Activated CD4-positive, alpha-beta memory T cell treated with anti-CD3 and anti-CD28 coated beads for 36 hours (primary cell): ENCODE results near the gene C17orf67. TPM values are rescaled to one million over a fixed set of nuclear protein-coding genes. Genes with fewer than 3 reads are reported as not detected.

Experiments used
- CTCF ChIA-PET: fragments of 350-600 bp; sonication (Branson Sonifier 250); formaldehyde crosslinking; loops from one replicate; lab custom pipeline; 2021; ENCODE audit warnings: antibody characterized with exemption, inconsistent platforms; lab: Charles Lee
- POLR2A ChIA-PET: fragments of 350-600 bp; sonication (Branson Sonifier 250); formaldehyde crosslinking; loops from one replicate; lab custom pipeline; 2021; ENCODE audit warnings: antibody characterized with exemption; lab: Charles Lee
- DNase-seq: peaks from one replicate; pipeline ENCODE4 v3.0.0-alpha.2; 2020
- H3K27ac Mint-ChIP-seq: one replicate; pipeline ENCODE4 v1.8.0; 2021; ENCODE audit warnings: mixed read lengths
- H3K27me3 Mint-ChIP-seq: one replicate; pipeline ENCODE4 v1.8.0; 2021; ENCODE audit warnings: mixed read lengths
- H3K36me3 Mint-ChIP-seq: one replicate; pipeline ENCODE4 v1.8.0; 2021; ENCODE audit warnings: mixed read lengths
- H3K4me1 Mint-ChIP-seq: one replicate; pipeline ENCODE4 v1.8.0; 2021; ENCODE audit warnings: low read depth, mixed read lengths
- H3K4me3 Mint-ChIP-seq: one replicate; pipeline ENCODE4 v1.8.0; 2021; ENCODE audit warnings: mild to moderate bottlenecking, mixed read lengths
- H3K9me3 Mint-ChIP-seq: one replicate; pipeline ENCODE4 v1.8.0; 2021; ENCODE audit warnings: mixed read lengths
- intact Hi-C: fragments of 100-400 bp; cut with micrococcal nuclease; formaldehyde crosslinking; loops from one replicate; pipeline ENCODE4 v1.15.1; 2023
- total RNA-seq, 2 experiments: library from RNA; stranded (reverse); gene quantifications; one replicate each; pipeline ENCODE4 v1.2.3, GENCODE V29; 2021

C17orf67 gene
- total RNA-seq, 2 experiments from 2014 or later = 3.6 to 3.9 TPM

DNA sequence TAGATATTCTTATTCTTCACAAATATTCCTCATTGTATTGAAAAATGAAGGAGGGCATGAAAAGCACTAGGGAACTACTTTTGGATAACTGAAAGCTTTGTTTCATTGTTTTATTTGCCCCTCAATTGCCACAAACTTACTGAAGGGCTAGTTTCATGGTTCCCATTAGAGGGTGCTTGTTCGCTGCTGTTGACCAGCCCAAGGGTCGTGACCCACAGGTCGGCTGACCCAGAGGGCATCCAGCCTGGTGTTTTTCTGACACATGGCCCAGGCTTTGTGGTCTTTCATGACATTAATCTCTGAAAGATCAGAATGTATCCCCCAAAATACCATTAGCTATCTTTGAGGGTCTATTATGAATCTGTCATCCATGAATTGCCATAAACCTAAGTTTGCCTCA is 30.3 kb upstream of the C17orf67 start:
- Mint-ChIP-seq H3K36me3 (peaks cover 22% of the 10 kb centered on the region), H3K27me3 (no peaks in the 10 kb centered on the region), H3K4me3 (no peak overlapping the region), H3K4me1 (no peaks in the 10 kb centered on the region), H3K9me3 (no peaks in the 10 kb centered on the region), H3K27ac (no peak overlapping the region)
- ChIA-PET CTCF (interaction anchor here (3.3 kb wide), 1 partner anchor 45 kb away, joined by 8 read pairs; no protein-coding TSS in a partner anchor), POLR2A (no interaction called here)
- DNase-seq = no peak
- intact Hi-C loops = no loop called here

DNA sequence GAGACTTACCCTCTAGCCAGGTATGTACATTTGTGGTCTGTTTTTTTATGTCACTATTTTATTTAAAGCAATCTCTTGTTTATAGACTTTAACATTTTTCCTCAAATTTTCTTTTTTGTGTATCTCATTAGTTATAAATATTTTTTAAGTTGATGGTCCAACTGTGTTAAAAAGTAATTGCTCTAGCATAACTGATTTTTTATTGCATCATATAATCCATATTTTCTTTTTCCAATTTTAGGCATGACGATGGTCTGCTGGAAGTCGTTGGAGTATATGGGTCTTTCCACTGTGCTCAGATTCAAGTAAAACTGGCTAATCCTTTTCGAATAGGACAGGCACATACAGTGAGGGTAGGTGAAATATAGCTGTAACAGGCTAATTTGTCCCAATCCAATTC is 28.2 kb upstream of the C17orf67 start:
- intact Hi-C loops = no loop called here
- ChIA-PET POLR2A (interaction anchor here (0.5 kb wide), 1 partner anchor 93 kb away, joined by 3 read pairs; no protein-coding TSS in a partner anchor), CTCF (no interaction called here)
- H3K36me3 Mint-ChIP-seq = peaks cover 28% of the 10 kb centered on the region
- no peaks in the 10 kb centered on the region for H3K9me3 Mint-ChIP-seq
- H3K4me3 Mint-ChIP-seq = no peak overlapping the region
- H3K27me3 Mint-ChIP-seq = no peaks in the 10 kb centered on the region
- H3K4me1 Mint-ChIP-seq = no peaks in the 10 kb centered on the region
- H3K27ac Mint-ChIP-seq = no peak overlapping the region
- no peak for DNase-seq

DNA sequence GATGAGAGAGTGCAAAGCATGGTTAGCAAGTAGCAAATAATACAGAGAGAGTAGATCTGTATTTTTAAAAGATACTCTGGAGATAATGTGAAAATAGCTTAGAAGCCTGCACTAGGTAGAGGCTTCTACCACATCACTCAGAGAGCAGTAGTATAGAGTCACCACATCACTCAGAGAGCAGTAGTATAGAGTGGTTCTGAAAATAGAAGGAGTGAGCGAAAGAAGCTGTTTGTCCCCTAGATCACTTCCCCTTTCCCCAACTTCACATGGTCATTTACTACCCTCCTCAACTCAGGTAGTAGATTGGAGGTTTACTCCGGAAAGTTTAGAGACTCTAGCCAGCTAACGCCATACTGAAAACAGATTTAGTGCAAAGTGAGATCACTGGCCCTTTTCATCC is 17.3 kb upstream of the C17orf67 start:
- CTCF ChIA-PET = interaction anchor here (0.9 kb wide), 1 partner anchor 31 kb away, joined by 3 read pairs; no protein-coding TSS in a partner anchor
- H3K4me1 Mint-ChIP-seq = no peaks in the 10 kb centered on the region

GRCh38 chr17:56850591-56850990 is 16.9 kb upstream of the C17orf67 start:
- H3K9me3 Mint-ChIP-seq = no peaks in the 10 kb centered on the region
- intact Hi-C loops = no loop called here
- no peak for DNase-seq
- no peak overlapping the region for H3K27ac Mint-ChIP-seq
- H3K4me3 Mint-ChIP-seq = no peak overlapping the region
- ChIA-PET POLR2A (no interaction called here), CTCF (interaction anchor here (0.9 kb wide), 1 partner anchor 31 kb away, joined by 3 read pairs; no protein-coding TSS in a partner anchor)
- H3K36me3 Mint-ChIP-seq = peaks cover 40% of the 10 kb centered on the region
- H3K27me3 Mint-ChIP-seq = no peaks in the 10 kb centered on the region
- H3K4me1 Mint-ChIP-seq = no peaks in the 10 kb centered on the region

More for the DNA sequence above, 17.3 kb upstream of the C17orf67 start:
- intact Hi-C loops = no loop called here
- no peak for DNase-seq
- POLR2A ChIA-PET = no interaction called here
- Mint-ChIP-seq H3K36me3 (peaks cover 41% of the 10 kb centered on the region), H3K9me3 (no peaks in the 10 kb centered on the region), H3K27me3 (no peaks in the 10 kb centered on the region), H3K27ac (no peak overlapping the region), H3K4me3 (no peak overlapping the region)

DNA sequence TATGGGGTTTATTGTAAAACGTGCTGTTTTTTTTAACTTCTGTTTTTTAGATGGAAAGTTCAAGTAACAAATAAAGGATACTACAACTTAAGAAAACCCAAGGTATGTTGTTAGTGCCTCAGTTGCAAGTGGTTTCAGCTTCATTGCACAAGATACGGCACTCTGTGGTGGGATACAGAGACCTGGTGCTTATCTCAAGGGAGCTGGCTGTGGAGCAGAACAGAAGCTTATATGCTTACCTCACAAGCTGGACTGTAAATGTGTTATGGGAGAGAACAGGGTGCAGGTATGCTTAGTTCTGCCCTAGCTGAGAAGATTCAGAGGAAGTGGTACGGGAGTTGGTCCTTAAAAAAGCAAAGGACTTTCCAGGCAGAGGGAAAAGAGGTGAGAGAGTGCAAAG is 15.4 kb upstream of the C17orf67 start:
- CTCF ChIA-PET = interaction anchor here (0.8 to 1.3 kb wide), 2 partner anchors 14 to 42 kb away, joined by 3 read pairs; no protein-coding TSS in a partner anchor

DNA sequence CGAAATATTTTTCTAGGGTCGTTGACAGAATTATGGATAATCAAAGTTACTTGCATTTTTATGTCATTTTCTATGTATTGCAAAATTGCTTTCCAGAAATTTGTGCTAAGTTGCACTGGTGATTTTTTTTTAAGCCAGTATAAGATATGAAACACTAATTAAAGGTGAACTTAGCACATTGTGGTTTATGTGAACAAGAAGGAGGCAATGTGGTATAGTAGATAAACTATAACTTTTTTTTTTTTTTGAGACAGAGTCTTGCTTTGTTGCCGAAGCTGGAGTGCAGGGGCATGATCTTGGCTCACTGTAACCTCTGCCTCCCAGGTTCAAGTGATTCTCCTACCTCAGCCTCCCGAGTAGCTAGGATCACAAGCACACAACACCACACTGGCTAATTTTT is 13.4 kb upstream of the C17orf67 start:
- ChIA-PET POLR2A (no interaction called here), CTCF (no interaction called here)
- Mint-ChIP-seq H3K4me3 (no peak overlapping the region), H3K9me3 (no peaks in the 10 kb centered on the region), H3K27ac (no peak overlapping the region), H3K4me1 (no peaks in the 10 kb centered on the region), H3K36me3 (peaks cover 36% of the 10 kb centered on the region), H3K27me3 (no peaks in the 10 kb centered on the region)
- intact Hi-C loops = no loop called here
- DNase-seq = no peak

More for the DNA sequence above, 15.4 kb upstream of the C17orf67 start:
- Mint-ChIP-seq H3K9me3 (no peaks in the 10 kb centered on the region), H3K36me3 (peaks cover 35% of the 10 kb centered on the region), H3K4me3 (no peak overlapping the region), H3K27ac (no peak overlapping the region), H3K4me1 (no peaks in the 10 kb centered on the region), H3K27me3 (no peaks in the 10 kb centered on the region)
- DNase-seq = no peak
- intact Hi-C loops = no loop called here
- POLR2A ChIA-PET = no interaction called here

DNA sequence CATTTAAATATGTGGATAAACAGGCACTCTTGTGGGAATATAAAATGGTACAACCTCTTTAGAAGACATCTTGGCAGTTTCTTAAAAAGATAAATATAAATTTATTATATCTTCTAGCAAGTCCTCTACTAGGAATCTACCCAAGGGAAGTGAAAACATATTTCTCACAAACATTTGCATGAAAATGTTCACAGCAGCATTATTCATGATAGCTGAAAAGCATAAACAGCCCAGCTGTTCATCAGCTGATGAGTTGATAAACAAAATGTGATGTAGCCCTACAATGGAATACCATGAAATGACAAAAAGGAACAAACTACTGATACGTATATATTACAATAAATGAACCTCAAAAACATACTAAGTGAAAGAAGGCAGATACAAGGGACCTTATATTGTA is 12.2 kb upstream of the C17orf67 start:
- ChIA-PET CTCF (interaction anchor here (0.6 kb wide), 1 partner anchor 11 kb away, joined by 3 read pairs; no protein-coding TSS in a partner anchor), POLR2A (no interaction called here)
- no peaks in the 10 kb centered on the region for H3K4me1 Mint-ChIP-seq
- H3K36me3 Mint-ChIP-seq = peaks cover 28% of the 10 kb centered on the region
- no peak for DNase-seq
- intact Hi-C loops = no loop called here
- no peak overlapping the region for H3K4me3 Mint-ChIP-seq
- no peak overlapping the region for H3K27ac Mint-ChIP-seq
- H3K27me3 Mint-ChIP-seq = no peaks in the 10 kb centered on the region
- H3K9me3 Mint-ChIP-seq = no peaks in the 10 kb centered on the region

- POLR2A ChIA-PET = interaction anchor here (1.5 kb wide), 1 partner anchor 7 kb away, joined by 4 read pairs; no protein-coding TSS in a partner anchor
- DNase-seq = no peak
- Mint-ChIP-seq H3K4me3 (no peak overlapping the region), H3K36me3 (peaks cover 23% of the 10 kb centered on the region), H3K4me1 (peaks cover 22% of the 10 kb centered on the region), H3K27ac (no peak overlapping the region), H3K27me3 (no peaks in the 10 kb centered on the region), H3K9me3 (no peaks in the 10 kb centered on the region)
- CTCF ChIA-PET = interaction anchor here (1.3 to 1.6 kb wide), 2 partner anchors 8 to 23 kb away, joined by 3 to 4 read pairs; partner anchors contain the start of genes C17orf67 and DGKE
- intact Hi-C loops = no loop called here
Observed at GRCh38 chr17:56842577-56842976, 8.9 kb upstream of the C17orf67 start.

GRCh38 chr17:56838687-56839086 is 5.0 kb upstream of the C17orf67 start:
- H3K4me1 Mint-ChIP-seq = peaks cover 45% of the 10 kb centered on the region
- DNase-seq = no peak
- ChIA-PET POLR2A (interaction anchor here (0.6 kb wide), 1 partner anchor 250 kb away, joined by 3 read pairs; no protein-coding TSS in a partner anchor), CTCF (interaction anchor here (5.5 kb wide), 1 partner anchor 20 kb away, joined by 42 read pairs; no protein-coding TSS in a partner anchor)
- H3K4me3 Mint-ChIP-seq = peak overlapping the region; percentile 12
- intact Hi-C loops = no loop called here
- H3K9me3 Mint-ChIP-seq = no peaks in the 10 kb centered on the region
- no peak overlapping the region for H3K27ac Mint-ChIP-seq
- no peaks in the 10 kb centered on the region for H3K27me3 Mint-ChIP-seq
- H3K36me3 Mint-ChIP-seq = peaks cover 30% of the 10 kb centered on the region

GRCh38 chr17:56835264-56835585 is 1.5 kb upstream of the C17orf67 start:
- ChIA-PET POLR2A (interaction anchor here (0.9 to 2.3 kb wide), 5 partner anchors 8 to 76 kb away, joined by 3 to 7 read pairs (median 5); no protein-coding TSS in a partner anchor), CTCF (interaction anchor here (0.9 to 5.5 kb wide), 4 partner anchors 13 to 79 kb away, joined by 3 to 42 read pairs (median 4); partner anchors contain the start of gene TRIM25)
- intact Hi-C loops = no loop called here
- no peaks in the 10 kb centered on the region for H3K27me3 Mint-ChIP-seq
- H3K36me3 Mint-ChIP-seq = peaks cover 43% of the 10 kb centered on the region
- no peaks in the 10 kb centered on the region for H3K9me3 Mint-ChIP-seq
- H3K4me1 Mint-ChIP-seq = peaks cover 63% of the 10 kb centered on the region
- peak overlapping the region; percentile 92 for H3K4me3 Mint-ChIP-seq
- no peak for DNase-seq
- H3K27ac Mint-ChIP-seq = peak overlapping the region; percentile 85

DNA sequence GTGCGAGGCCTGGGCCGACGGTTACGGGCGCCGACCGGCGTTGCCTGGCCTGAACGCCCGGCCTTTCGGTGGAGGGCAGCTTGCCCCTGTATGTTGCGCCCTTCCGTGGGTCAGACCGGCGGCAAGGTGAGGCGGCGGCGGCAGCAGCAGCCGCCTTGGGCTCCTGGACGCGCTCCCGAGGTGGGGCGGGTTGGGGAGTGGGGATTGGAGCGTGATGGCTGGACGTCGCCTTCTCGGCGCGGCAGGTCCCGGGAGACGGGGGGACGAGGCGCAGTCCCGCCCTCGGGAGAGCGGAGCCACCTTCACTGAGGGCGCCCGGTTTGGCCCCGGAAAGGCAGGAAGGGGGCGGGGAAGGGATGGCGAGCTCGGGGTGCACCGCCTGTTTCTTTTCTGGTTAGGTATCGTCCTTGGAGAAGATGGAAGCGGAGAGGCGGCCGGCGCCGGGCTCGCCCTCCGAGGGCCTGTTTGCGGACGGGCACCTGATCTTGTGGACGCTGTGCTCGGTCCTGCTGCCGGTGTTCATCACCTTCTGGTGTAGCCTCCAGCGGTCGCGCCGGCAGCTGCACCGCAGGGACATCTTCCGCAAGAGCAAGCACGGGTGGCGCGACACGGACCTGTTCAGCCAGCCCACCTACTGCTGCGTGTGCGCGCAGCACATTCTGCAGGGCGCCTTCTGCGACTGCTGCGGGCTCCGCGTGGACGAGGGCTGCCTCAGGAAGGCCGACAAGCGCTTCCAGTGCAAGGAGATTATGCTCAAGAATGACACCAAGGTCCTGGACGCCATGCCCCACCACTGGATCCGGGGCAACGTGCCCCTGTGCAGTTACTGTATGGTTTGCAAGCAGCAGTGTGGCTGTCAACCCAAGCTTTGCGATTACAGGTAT is 902 bp upstream of the C17orf67 start:
- CTCF ChIA-PET = interaction anchor here (0.7 to 5.5 kb wide), 6 partner anchors 8 to 79 kb away, joined by 3 to 42 read pairs (median 4); partner anchors contain the start of gene TRIM25
- H3K4me1 Mint-ChIP-seq = peaks cover 61% of the 10 kb centered on the region
- peak; percentile 81 for DNase-seq
- peaks cover 41% of the 10 kb centered on the region for H3K36me3 Mint-ChIP-seq
- H3K4me3 Mint-ChIP-seq = peak overlapping the region; percentile 92
- peak overlapping the region; percentile 85 for H3K27ac Mint-ChIP-seq
- POLR2A ChIA-PET = interaction anchor here (0.6 to 2.3 kb wide), 8 partner anchors 9 to 222 kb away, joined by 3 to 7 read pairs (median 4); partner anchors contain the start of genes COIL and SCPEP1
- intact Hi-C loops = loop anchor here (1.0 to 5.0 kb wide), 2 partner anchors 128 to 251 kb away; partner anchors contain the start of genes AKAP1 and COIL
- H3K9me3 Mint-ChIP-seq = no peaks in the 10 kb centered on the region
- no peaks in the 10 kb centered on the region for H3K27me3 Mint-ChIP-seq
